Measurements from ENCODE around the gene ARHGAP18. TPM values are rescaled to one million over a fixed set of nuclear protein-coding genes. Genes with fewer than 3 reads are reported as not detected.

ARHGAP18 gene
- total RNA-seq, 1 donor from 2014 or later, result 60.8 TPM

GRCh38 chr6:129679758-129680157 is 30.2 kb downstream of the ARHGAP18 start:
- H3K27ac ChIP-seq, result no peak overlapping the region
- no peaks in the 10 kb centered on the region for H3K27me3 ChIP-seq
- no peak for ATAC-seq
- intact Hi-C loops (cut with DNase I), result no loop called here
- no peak for TF ChIP-seq CTCF (IDR thresholded peaks at IDR 0.05)
- peaks cover 39% of the 10 kb centered on the region for H3K4me1 ChIP-seq
- no peak overlapping the region for H3K4me3 ChIP-seq
- H3K9me3 ChIP-seq, result no peaks in the 10 kb centered on the region
- DNase-seq, result no peak
- no peaks in the 10 kb centered on the region for H3K36me3 ChIP-seq

- intact Hi-C loops (cut with DNase I), result no loop called here
- H3K36me3 ChIP-seq, result no peaks in the 10 kb centered on the region
- ATAC-seq, result no peak
- no peak for TF ChIP-seq CTCF (IDR thresholded peaks at IDR 0.05)
- H3K9me3 ChIP-seq, result no peaks in the 10 kb centered on the region
- H3K4me1 ChIP-seq, result peaks cover 34% of the 10 kb centered on the region
- no peak overlapping the region for H3K4me3 ChIP-seq
- DNase-seq, result no peak
- no peak overlapping the region for H3K27ac ChIP-seq
- H3K27me3 ChIP-seq, result no peaks in the 10 kb centered on the region
These were observed 30.7 kb downstream of the ARHGAP18 start for GRCh38 chr6:129679275-129679674.

- no peak for TF ChIP-seq CTCF (IDR thresholded peaks at IDR 0.05)
- Histone ChIP-seq H3K9me3 (no peaks in the 10 kb centered on the region), H3K4me1 (peaks cover 35% of the 10 kb centered on the region), H3K27ac (peak overlapping the region; percentile 44), H3K36me3 (no peaks in the 10 kb centered on the region), H3K4me3 (no peak overlapping the region), H3K27me3 (no peaks in the 10 kb centered on the region)
- ATAC-seq (no peak), DNase-seq (no peak)
- intact Hi-C loops (cut with DNase I), result no loop called here
These were observed 31.5 kb downstream of the ARHGAP18 start for GRCh38 chr6:129678463-129678862.

GRCh38 chr6:129677620-129678325 is 32.2 kb downstream of the ARHGAP18 start:
- H3K9me3 ChIP-seq, result no peaks in the 10 kb centered on the region
- no peaks in the 10 kb centered on the region for H3K27me3 ChIP-seq
- peaks cover 38% of the 10 kb centered on the region for H3K4me1 ChIP-seq
- DNase-seq (no peak), ATAC-seq (no peak)
- peak overlapping the region; percentile 44 for H3K27ac ChIP-seq
- no peaks in the 10 kb centered on the region for H3K36me3 ChIP-seq
- H3K4me3 ChIP-seq, result no peak overlapping the region
- no peak for TF ChIP-seq CTCF (IDR thresholded peaks at IDR 0.05)
- intact Hi-C loops (cut with DNase I), result no loop called here

GRCh38 chr6:129675669-129676472 is 34.1 kb downstream of the ARHGAP18 start:
- H3K27ac ChIP-seq, result no peak overlapping the region
- H3K4me1 ChIP-seq, result peaks cover 38% of the 10 kb centered on the region
- no peak for ATAC-seq
- TF ChIP-seq CTCF (IDR thresholded peaks at IDR 0.05), result no peak
- no peaks in the 10 kb centered on the region for H3K27me3 ChIP-seq
- H3K9me3 ChIP-seq, result no peaks in the 10 kb centered on the region
- intact Hi-C loops (cut with DNase I), result no loop called here
- no peak for DNase-seq
- H3K36me3 ChIP-seq, result no peaks in the 10 kb centered on the region
- H3K4me3 ChIP-seq, result no peak overlapping the region
